ENCODE measurements around the gene DPP3.

The DPP3 gene

GRCh38 chr11:66454828-66455227 is 25.4 kb upstream of the DPP3 start:
- TF ChIP-seq ZNF398 (tag by site-specific recombination; IDR thresholded peaks at IDR 0.05) (no peak), ZNF610 (tag by site-specific recombination; IDR thresholded peaks at IDR 0.05; ENCODE audit: borderline replicate concordance) (no peak), ZNF248 (tag by site-specific recombination; IDR thresholded peaks at IDR 0.05) (no peak), ZNF791 (tag by site-specific recombination; IDR thresholded peaks at IDR 0.05) (no peak), SP3 (tag by site-specific recombination; IDR thresholded peaks at IDR 0.05) (no peak), ZNF654 (tag by site-specific recombination; IDR thresholded peaks at IDR 0.05; ENCODE audit: low read depth) (no peak), ZNF521 (tag by site-specific recombination; IDR thresholded peaks at IDR 0.05) (no peak), PBX3 (CRISPR knock-in tag; IDR thresholded peaks at IDR 0.05) (no peak), TCF7L2 (IDR thresholded peaks at IDR 0.05; ENCODE audit: borderline replicate concordance, low read depth, low read length) (no peak), ZNF394 (tag by site-specific recombination; IDR thresholded peaks at IDR 0.05; ENCODE audit: borderline replicate concordance) (no peak), OSR2 (tag by site-specific recombination; IDR thresholded peaks at IDR 0.05) (no peak), ZNF645 (tag by site-specific recombination; IDR thresholded peaks at IDR 0.05) (no peak)
- Histone ChIP-seq H3K4me1 (ENCODE audit: control insufficient read depth, insufficient read depth, low read length) (no peaks in the 10 kb centered on the region), H3K4me3 (ENCODE audit: low read depth, low read length) (no peak overlapping the region), H3K9me3 (ENCODE audit: control insufficient read depth, insufficient read depth, low read depth, low read length) (no peaks in the 10 kb centered on the region), H3K27ac (ENCODE audit: extremely low read depth, low read depth, low read length) (no peak overlapping the region), H3K36me3 (ENCODE audit: control insufficient read depth in 2 of 2, insufficient read depth in 1 of 2, low read length in 2 of 2) (no peaks in the 10 kb centered on the region)
- CTCF ChIA-PET: interaction anchor here (1.1 kb wide), 1 partner anchor 16 kb away, joined by 3 read pairs; the partner anchor contains the start of gene MRPL11
- POLR2A ChIA-PET: no interaction called here

GRCh38 chr11:66457826-66458225 is 22.4 kb upstream of the DPP3 start:
- CTCF ChIA-PET: interaction anchor here (1.4 kb wide), 1 partner anchor 28 kb away, joined by 3 read pairs; no protein-coding TSS in a partner anchor
- H3K4me1 ChIP-seq (ENCODE audit: control insufficient read depth, insufficient read depth, low read length): no peaks in the 10 kb centered on the region
- TF ChIP-seq ZNF701 (tag by site-specific recombination; IDR thresholded peaks at IDR 0.05): no peak
- TF ChIP-seq ZNF518A (tag by site-specific recombination; conservative IDR thresholded peaks at IDR 0.05; ENCODE audit: low read depth): no peak
- TF ChIP-seq ZNF560 (tag by site-specific recombination; IDR thresholded peaks at IDR 0.05; ENCODE audit: borderline replicate concordance): no peak
- TF ChIP-seq ZFP3 (tag by site-specific recombination; IDR thresholded peaks at IDR 0.05; ENCODE audit: low read depth): no peak
- no peak for TF ChIP-seq ZNF202 (tag by site-specific recombination; IDR thresholded peaks at IDR 0.05; ENCODE audit: borderline replicate concordance)
- no peak for TF ChIP-seq ZNF280D (tag by site-specific recombination; IDR thresholded peaks at IDR 0.05)
- TF ChIP-seq ZSCAN16 (tag by site-specific recombination; IDR thresholded peaks at IDR 0.05): no peak
- no peak overlapping the region for H3K4me3 ChIP-seq (ENCODE audit: low read depth, low read length)
- H3K27ac ChIP-seq (ENCODE audit: extremely low read depth, low read depth, low read length): no peak overlapping the region
- H3K36me3 ChIP-seq (ENCODE audit: control insufficient read depth in 2 of 2, insufficient read depth in 1 of 2, low read length in 2 of 2): no peaks in the 10 kb centered on the region
- no peaks in the 10 kb centered on the region for H3K9me3 ChIP-seq (ENCODE audit: control insufficient read depth, insufficient read depth, low read depth, low read length)
- POLR2A ChIA-PET: interaction anchor here (1.7 kb wide), 1 partner anchor 9 kb away, joined by 4 read pairs; the partner anchor contains the start of gene PELI3
